ENCODE results near the gene TMA7B.
"Not testable (repeated sequence)": the region's sequence is repeated elsewhere in the genome, so short reads cannot be mapped to it uniquely, and the experiment has no call there.

The TMA7B gene

DNA sequence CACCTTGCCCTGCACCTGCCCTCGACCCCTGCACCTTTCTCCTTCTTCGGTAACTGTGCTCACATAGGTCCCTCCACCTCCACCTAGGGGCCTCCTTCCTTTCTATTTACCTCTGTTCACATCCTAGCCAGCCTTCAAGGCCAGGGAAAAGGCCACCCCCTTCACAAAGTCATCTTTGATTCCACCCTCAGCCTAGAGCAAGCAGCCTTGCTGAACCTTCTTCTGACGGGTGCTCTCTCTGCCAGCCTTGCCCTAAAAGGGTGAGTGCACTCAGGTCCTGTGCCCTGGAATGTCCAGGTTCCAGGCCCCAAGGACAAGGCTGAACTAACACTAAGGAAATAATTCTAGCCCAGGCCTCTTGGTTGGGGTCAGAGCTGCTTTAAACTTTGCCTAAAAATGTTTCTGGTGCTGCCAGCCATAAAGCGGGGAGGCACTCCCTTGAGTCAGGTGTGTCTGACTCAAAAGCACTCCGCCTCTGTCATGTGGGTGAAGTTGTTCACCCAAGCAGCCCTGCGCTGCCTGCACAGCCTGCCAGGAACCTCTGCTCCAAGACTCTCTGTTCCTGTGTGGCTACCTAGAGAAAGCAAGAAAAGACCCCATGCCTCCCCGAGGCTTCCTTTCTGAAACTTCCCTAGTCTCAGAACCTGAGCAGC, 25.3 kb downstream of the TMA7B start:
- no peak for DNase-seq

- DNase-seq = no peak
Observed at GRCh38 chr22:39988386-39989114, 28.4 kb downstream of the TMA7B start.

DNA sequence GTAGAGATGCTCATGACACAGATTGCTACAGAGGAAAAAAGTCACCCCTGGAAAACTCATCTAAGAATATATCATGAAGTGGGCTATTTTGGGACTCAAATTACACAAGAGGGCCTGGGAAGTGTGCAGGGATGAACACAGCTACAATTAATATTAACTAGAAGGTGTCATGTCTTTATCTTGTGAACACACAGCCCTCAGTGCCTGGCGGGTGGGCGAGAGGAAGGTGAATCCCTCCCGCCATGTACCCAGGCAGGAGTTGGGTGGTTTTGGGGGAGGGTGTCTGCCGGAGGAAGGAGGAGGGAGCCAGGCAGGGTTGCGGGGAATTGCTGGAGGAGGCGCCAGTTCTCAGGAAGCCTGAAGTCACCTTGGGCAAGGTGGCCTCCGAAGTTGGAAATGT, 29.4 kb downstream of the TMA7B start:
- no peak for DNase-seq

- DNase-seq = no peak
Observed at GRCh38 chr22:39990686-39991085, 30.5 kb downstream of the TMA7B start.

GRCh38 chr22:39991159-39991860, 31.1 kb downstream of the TMA7B start:
- DNase-seq = no peak

DNA sequence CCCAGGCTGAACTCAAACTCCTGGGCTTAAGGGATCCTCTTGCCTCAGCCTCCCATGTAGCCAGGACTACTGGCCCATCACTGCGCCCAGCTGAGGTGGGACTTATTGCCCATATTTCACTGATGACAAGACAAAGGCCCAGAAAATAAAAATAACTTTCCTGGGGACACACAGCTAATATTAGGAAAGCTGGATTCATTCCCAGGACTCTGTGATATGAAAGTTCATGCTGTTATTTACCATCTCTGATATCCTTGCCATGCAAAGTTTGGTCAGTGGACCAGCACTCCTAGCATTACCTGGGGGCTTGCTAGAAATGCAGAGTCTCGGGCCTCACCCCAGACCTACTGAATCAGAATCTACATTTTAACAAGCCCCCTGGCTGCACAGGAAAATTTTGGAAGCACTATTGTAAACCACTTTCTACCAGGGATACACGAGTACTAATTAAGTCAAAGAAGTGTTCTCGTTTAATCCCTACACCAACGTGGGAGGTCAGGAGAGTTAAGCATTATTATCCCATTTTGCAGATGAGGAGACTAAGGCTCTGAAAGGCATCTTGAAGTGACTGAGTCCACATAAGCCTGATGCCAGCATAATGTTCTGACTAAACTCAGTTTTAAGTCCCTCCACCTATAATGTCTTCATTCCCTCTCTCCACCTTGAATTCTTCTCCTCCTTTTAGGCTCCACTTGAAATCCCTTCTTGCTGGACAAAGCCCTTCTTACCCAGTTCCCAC, 32.1 kb downstream of the TMA7B start:
- no peak for DNase-seq

- DNase-seq = not testable (repeated sequence)
Observed at GRCh38 chr22:39992894-39993293, 32.7 kb downstream of the TMA7B start.

DNA sequence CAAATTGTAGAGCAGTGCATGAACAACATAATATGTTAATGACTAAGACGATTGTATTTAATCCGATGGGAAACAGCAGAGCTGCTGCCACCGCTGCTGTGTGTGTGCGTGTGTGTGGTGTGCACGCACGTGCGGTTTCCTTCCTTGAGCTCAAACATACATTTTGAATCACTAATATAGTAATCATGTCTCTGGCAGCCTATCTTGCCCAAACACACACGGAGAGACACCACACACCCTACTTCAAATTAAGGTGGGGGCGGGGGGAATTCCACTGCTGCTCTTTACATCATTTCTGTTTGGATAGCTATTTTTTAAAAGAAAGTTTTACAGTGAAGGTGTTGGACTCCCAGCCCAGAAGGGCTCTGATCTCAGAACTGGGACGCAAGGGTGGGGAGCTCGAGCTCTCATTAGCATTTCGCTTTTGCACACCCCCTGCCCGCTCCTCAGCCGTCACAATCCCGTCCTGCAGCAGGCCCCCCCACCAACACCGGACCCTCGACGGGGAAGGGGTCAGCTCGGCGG, 33.9 kb downstream of the TMA7B start:
- no peak for DNase-seq

- DNase-seq = no peak
Observed at GRCh38 chr22:39994566-39995392, 34.6 kb downstream of the TMA7B start, which contains the start of gene FAM83F. TSS of gene FAM83F (plus strand) at chr22:39994954. CDS start at chr22:39995043, 89 bp downstream.

GRCh38 chr22:39995393-39996252, 35.4 kb downstream of the TMA7B start:
- no peak for DNase-seq

DNA sequence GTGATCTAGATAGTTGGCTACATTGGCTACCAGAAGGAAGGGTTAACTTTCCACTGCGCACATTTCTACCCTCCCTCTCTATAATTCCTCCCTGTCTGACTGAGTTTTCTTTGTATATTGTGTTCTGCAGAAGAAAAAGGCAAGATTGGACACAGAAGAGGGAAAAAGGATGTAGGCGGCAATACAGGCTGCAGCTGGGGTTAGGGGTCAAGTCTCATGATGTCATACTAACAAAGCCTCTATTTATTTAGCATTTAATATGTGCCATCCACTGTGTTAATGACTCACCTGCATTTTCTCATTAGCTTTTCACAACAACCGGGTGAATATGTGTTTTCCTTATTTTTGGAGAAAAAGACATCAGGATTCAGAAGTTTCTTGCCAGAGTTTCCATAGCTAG, 36.5 kb downstream of the TMA7B start:
- DNase-seq = no peak

GRCh38 chr22:39997421-39997820, 37.2 kb downstream of the TMA7B start:
- DNase-seq = no peak

DNA sequence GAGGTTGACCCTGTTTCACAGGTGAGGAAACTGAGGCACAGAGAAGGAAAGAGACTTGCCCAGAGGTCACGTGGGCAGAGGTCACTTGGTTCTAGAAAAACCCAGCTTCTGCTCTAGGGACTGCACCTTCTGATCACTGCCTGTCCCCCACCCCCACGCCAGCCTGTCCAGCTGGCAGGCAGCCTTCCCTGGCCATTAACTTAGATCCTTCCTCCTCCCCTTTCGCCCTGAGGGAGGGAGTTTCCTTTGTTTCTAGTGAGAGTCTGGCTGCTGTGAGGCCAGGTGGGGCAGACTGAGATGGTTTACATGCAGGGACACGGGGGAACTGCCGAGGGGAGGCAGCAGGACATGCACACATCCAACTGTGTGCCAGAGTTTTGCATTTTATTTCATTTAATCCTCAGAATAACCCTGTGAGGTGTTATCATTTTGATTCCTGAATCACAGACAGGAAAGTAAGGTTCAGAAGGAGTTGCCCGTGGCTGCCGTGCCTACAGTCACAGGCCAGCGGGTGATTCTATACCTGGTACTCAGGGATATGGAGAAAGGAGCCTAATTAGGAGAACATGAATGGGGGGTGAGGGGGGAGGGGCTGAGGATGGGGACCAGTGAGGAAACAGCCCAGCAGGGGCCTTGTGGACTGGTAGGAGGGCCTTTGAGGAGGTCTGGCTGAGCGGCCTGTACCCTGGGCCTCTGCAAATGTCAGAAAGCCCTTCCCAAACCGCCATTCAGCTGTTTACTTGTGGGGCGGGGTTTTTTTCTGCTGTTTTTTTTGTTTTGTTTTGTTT, 37.9 kb downstream of the TMA7B start:
- DNase-seq = no peak

DNA sequence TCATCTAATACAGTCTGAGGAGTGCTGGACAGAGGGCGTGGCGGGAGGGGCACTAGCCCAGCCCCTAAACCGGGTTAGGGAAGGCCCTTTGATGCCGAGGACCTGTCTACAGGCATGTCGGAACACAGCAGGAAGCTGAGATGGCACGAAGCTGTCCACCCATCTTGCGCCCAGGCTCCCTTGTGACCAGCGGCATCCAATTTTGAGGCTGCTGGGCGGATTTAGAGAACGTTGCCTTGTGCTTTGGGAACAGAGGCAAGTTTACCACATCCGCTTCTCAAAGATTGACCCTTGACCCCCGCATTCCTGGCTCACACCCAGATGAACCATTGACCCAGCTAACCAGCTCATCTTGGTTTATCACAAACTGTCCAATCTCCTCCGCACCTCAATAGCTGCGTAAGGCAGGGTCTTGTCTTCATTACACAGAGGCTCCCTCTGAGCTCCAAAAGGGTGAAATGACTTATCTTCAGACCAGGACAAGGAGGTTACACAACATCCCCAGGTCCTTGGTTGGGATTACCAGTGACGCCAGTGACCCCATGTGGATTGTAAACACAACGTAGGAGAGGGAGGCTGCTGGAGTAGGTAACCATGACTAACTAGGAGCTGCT, 39.1 kb downstream of the TMA7B start:
- no peak for DNase-seq

DNA sequence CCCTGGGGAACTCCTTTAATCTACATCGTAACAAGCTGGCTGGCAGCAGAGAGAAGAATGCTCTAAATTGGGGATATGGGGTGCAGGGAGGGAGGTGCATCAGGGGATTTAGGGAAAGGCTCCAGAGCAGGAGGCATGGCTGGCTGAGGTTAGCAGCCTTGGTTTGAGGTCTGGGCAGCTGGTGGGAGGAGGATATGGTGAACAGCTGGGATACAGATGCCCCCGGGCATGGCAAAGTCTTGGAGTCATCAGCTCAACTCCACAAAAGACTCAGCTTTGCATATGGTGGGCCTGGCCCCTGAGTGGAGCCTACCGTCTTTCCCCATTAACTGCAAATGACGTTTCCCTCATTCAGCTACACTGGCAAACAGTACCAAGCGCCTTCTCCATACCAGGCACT, 40.0 kb downstream of the TMA7B start:
- no peak for DNase-seq

DNA sequence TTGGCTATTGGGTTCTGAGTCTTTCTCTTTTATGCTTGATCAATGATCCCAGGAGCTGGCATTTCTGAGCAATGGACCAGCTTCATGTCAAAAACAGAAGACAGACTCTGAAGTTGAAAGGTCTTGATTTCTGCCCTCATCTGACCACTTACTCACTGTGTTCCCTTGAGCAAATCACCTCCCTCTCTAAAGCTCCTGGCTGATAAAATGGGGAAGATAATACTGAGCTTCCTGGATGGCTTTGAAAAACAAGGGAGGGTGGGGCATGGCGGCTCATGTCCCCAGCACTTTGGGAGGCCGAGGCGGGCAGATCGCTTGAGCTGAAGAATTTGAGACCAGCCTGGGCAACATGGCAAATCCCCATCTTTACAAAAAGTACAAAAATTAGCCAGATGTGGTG, 40.9 kb downstream of the TMA7B start:
- no peak for DNase-seq

GRCh38 chr22:40001800-40002577, 41.8 kb downstream of the TMA7B start:
- no peak for DNase-seq

DNA sequence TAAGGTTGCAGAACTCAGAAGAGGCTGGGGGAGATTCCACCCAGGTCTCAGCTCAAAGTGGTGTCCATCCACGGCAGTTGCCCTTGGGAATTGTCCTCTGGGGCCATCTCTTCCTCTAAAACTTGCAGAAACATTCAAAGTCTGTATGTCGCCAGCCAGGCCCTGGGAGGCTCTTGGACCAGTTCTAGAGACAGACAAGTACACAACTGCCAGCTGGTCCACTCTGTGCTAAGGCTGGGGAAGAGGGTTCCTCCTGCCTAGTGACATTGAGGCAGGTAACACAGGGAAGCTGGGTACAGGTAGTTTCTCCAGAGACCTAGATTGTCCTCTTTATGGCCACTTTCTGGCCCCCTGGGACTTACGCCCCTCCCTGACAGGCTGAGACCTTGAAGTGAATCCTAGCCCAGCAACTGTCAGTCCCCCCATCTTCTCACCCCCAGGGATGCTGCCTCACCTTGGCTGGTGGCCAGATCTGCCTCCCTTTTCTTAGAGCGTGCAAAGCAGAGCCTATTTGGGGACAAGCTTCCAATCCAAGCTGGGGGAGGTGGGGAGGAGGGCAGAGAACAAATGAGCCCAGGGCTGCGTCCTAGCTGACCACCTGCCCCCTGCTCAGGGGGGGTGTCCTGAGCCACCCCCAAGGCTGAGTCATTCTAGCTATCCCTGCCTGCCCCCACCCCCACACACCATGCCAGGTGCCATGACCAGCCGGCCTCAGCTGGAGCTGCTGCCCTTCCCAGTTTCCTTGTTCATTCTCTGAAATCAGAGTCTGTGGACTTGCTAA, 42.9 kb downstream of the TMA7B start:
- DNase-seq = no peak

All from midbrain (tissue), 1 donor.